ENCODE data around the gene GRK6.
"Not testable (repeated sequence)": the region's sequence is repeated elsewhere in the genome, so short reads cannot be mapped to it uniquely, and the experiment has no call there.

Gene GRK6

DNA sequence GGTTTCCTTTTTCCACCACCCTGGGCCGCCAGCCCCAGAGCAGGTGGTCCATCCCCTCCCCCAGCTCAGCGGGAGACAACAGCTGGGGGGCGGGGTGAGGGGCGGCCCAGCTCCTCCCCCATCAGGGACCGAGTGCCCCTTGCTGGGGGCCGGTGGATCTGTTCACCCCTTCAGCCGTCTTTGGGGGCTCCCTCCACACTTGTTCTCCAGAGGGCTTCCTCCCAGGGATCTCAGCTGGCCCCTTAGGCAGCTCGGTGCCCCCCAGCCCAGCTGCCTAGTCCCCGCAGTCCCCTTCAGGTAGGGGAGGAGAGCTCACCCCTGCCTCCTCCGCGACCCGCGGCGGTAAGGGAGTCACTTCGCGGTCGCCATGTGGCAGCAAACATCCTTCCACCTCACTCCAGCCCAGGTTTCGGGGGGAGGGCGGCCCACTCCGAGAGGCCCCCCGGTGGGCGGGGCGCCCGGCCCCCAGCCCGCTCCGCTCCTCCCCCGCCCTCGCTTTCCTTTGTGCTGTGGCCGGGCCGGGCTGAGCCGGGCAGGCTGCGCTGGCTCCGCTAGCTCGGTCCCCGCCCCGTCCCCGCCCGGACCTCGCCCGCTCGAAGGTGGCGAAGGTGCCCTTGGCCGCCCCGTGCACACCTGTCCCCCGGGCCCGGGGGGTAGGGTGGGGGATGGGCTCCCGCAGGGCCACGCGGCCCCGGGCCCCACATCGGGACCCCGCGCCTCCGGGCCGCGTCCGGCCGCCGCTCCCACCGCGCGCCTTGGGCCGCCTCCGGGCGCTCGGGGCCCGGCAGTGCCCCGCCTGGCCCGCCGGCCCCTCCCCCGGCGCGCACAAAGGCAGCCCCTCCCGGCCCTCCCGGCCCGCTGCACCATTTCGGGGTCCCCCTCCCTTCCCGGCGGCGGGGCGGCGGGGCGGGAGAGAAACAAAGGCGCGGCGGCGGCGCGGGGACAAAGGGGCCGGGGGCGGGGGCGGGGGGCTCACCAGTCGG is 46.3 kb downstream of the GRK6 start:
- DNase-seq = peak; percentile 34

GRCh38 chr5:177473443-177474001 is 47.0 kb downstream of the GRK6 start, which contains the start of gene DBN1:
Gene DBN1, minus strand, starts transcription at chr5:177473634. Its CDS starts 113 bp downstream, at chr5:177473521.
- DNase-seq = peak; percentile 36

DNA sequence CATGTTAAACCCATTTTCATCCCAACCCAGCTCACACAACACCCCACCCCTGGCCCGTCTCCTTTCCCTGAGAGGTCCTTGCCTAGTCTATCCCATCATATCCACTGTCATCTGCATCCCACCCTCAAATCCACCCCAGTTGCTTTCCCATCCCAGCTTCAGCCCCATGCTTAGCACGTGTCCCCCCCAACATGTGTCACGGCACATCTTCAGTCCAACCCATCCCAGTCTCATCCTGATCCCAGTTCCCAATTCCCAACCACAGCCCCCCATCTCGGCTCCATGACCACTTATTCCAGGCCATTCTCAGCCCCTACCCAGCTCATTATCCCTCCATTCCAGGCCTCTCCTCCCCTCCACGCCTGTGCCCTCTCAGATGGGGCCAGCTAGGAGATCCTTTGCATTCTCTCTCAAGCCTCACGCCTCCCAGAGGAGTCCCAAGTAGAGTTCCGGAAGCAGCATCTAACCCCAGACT is 47.6 kb downstream of the GRK6 start:
- DNase-seq = no peak

- no peak for DNase-seq
Observed at GRCh38 chr5:177474846-177475562, 48.5 kb downstream of the GRK6 start.

- DNase-seq = no peak
Observed at GRCh38 chr5:177475563-177476427, 49.3 kb downstream of the GRK6 start.

DNA sequence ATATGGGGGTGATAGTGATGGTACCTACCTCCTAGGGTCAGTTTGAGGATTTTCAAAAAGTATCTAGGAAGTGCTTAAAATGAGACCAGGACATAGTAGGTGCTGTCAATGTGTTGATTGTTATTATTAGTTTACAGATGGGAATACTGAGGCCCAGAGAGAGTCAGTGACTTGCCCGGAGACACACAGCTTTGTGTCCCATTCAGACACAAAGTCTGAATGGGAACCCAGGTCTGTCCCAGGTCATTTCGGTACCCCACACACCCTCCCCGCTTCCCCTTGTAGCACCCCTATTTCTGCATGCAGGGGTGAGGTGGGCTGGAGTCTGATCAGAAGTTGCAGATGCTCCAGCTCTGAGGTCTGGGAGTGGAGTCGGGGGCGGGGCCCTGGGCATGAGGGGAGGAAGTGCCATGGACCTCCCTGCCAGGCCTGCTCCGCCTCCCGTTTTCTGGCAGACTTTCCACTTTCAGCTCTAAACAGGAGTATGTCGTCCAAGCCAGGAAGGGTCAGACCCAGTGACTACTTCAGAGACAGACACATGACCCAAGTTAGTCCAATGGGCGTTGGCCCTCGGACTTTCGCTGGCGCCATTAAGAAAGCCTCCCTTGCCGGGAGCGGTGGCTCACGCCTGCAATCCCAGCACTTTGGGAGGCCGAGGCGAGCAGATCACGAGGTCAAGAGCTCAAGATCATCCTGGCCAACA is 50.2 kb downstream of the GRK6 start:
- no peak for DNase-seq

DNA sequence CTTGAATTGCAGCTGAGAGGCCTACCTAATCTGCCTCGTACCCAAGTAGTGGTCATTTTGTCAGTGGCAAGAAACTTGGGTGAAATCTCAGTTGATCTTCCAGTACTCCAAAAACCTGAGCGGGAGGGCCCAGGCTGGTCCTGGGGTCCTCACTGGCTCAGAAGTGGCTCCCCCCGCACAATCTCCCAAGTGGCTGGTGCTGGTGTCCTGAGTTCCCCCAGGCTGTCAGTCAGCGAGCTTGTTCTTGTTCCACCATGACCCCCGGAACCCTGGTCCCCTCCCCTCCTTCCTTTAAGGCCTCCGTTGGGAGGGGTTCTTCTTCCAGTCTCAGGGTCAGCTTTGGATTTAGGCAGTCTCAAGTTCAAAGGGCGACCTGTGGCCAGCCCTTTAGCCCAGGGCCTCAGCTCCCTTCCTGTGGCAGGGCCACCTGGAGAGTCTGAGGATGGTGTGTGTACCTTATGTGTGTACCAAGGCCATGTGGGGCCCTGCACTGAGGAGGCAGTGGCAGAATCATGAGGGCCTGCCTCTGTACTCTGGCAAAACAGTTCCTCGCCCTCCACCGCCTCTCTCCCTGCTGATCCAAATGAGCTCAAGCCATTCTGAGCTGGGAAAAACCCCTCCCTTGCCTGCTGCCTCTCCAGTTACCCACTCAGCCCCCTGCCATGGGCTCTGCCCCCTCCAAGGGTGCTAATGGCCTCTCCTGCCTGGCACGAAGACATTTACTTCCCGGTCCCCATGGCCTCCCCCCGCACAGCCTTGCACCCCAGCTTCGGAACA is 51.4 kb downstream of the GRK6 start:
- DNase-seq = no peak

DNA sequence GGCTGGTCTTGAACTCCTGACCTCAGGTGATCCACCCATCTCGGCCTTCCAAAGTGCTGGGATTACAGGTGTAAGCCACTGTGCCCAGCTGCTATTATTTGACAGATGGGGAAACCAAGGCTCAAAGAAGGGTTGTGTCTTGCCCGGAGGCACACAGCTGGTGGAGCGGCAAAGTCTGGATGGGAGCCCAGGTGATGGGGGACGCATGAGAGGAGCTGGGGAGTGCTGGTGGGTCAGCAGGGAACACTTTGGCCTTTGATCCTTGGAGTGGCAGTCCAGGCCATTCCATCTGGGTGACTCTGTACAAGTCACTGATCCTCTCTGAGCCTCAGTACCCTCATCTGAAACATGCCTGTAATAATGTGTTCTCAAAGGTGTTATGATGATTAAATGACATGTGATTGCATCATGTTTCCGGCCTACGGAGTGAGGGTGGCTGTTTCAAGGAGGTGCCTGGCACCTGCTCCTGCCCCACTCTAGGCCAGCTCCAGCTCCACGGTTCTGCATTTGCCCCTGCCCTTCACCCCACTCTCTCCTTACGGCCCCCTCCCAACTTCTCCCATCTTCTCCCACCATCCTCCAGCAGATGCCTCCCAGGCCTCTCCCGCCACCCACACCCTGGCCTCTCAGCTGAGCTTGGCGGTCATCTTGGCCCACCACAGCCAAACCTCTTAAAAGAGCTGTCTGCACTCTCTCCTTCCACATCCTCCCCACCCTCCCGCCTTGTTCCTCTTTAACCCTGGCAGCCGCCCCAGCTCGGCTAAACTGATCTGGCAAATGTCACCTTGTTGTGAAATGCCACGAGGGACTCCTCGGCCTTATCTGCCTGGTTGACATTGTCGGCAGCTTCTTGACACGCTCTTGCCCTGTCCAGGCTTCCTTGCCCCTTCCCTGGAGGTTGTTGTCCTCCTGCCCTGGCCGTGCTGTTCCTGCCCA is 52.5 kb downstream of the GRK6 start:
- no peak for DNase-seq

DNA sequence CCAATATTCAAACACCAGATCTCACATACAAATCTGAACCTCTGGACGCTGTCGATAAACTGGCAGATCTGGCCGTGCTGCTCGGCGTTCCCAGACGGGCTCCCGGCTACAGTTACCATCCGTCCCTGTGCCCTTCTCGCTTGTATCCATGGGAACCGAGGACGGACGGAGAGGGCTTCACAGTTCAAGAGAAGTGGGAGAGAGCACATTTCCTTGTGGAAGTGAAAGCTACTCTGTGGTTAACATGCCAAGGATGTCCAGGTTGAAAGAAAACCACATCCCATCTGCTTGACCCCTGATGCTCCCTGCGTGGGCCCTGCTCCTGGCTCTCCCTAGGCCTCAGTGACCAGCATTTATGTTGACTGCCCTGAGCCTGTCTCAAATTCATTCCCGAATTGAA is 53.3 kb downstream of the GRK6 start:
- no peak for DNase-seq

DNA sequence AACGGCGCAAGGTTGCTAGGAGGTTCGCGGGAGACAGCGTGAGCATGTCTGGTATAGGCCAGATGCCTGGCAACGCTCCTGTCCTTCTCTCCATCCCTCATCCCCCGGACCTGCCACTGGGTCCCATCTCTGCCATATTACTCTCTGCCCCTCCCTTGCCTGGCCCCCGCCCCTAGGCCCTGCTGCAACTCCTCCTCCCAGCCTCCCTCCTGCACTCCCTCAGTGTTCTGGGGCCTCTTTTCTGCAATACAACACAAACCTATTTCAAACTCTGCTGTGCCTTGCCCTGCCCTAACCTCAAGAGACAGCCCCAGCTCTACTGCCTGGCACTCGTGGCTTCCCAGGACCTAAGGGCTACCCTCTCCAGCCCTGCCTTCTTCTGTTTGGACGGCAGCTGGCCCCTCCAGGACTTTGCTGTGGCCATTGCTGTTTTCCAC is 55.9 kb downstream of the GRK6 start:
- no peak for DNase-seq

GRCh38 chr5:177483042-177483441 is 56.6 kb downstream of the GRK6 start:
- DNase-seq = no peak

- DNase-seq = no peak
Observed at GRCh38 chr5:177483994-177484901, 57.8 kb downstream of the GRK6 start.

DNA sequence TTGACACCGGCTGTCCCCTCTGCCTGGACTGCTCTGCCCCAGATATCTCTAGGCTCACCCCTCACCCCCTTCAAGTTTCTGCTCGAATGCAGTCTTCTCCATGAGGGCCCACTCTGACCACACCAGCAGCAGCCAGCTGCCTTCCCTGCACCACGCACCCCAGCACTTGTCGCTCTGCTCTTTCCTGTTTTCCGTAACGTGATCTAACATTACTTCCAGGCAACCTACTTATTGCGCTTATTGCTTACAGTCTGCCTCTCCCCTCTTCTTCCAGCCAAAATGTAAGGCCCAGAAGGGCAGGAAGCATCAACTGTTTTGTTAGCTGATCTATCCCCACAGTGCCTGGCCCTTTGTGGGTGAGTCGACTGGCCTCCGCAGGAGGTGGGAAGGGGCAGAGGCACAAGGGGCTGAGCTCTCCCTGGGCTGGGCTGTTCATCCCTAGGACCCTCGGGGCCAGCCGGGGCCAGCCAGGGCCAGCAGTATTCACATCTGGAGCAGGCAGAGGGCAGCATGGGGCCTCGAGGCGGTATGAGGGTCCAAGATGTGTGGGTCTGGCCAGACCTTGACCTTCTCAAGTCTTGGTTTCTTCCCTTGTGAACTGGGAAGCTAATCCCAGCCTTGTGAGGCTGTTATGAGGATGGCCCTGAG is 58.5 kb downstream of the GRK6 start:
- DNase-seq = no peak

- DNase-seq = not testable (repeated sequence)
Observed at GRCh38 chr5:177485753-177486152, 59.3 kb downstream of the GRK6 start.

DNA sequence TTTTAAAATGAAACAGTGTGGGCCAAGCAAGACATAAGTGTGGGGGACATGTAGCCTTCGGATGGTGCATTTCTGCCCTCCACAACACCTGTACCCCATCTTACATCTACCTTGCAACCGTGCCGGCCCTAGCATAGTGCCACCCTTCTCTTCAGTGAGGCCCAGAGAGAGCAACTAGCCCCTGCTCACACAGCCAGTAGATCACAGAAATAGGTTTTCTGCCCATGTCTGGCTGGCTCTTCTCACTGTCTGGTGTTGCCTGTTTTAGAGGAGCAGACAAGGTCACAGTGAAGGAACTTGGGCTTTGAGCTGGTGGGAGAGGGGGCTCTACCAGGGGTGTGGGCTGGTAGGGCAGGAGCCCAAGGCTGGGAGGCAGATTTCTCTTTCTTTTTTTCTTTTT is 59.8 kb downstream of the GRK6 start:
- DNase-seq = no peak

- no peak for DNase-seq
Observed at GRCh38 chr5:177487144-177487543, 60.7 kb downstream of the GRK6 start.

DNA sequence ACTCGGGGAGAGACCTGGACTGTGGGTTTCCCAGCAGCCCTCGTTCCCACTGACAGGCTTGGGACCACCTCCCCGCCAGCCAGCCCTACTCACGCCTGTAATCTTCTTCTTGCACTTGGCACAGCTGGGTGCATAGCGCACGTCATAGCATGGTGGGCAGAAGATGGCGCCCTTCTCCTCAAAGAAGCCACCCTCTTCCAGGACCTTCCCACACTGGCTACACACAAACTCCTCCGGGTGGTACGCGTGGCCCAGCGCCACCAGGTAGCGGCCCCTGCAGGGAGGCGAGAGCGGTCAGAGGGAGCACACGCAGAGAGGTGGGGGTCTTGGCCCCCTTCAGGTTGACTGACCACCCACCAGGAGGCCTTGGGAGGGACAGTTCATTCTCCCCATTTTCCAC is 61.5 kb downstream of the GRK6 start:
- DNase-seq = no peak

DNA sequence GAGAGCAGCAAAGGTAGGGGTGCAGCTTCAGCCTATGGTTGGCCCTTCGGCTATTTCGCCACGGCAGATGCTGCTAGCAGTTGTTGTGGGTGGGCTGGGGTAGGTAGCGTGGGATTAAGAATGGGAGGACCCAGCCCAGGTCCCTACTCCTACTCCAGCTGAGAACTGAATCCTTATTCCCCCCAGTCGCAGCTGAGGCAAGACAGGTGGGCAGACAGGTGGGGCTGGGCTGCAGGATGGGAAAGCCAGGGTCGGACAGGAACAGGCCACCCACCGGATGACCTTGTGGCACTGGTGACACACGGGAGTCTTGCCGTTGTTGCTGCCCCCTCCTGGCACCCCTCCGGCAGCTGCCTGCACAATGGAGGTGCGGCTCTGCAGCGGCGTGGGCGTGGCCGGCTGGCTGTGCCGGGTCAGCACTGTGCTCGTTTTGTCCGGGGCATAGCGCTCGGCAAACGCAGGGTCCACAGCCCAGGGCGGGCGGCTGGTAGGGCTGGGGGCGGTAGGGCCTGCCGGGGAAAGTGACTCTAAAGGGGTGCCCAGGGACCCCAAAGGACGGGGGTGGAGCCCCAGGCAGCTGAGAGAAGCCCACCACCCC is 62.7 kb downstream of the GRK6 start:
- DNase-seq = no peak

All from NCI-H226 (cell line).